RPMI7951 (cell line): ENCODE results near the gene OPN1MW3. TPM values are rescaled to one million over a fixed set of nuclear protein-coding genes. Genes with fewer than 3 reads are reported as not detected.
"Not testable (repeated sequence)": the region's sequence is repeated elsewhere in the genome, so short reads cannot be mapped to it uniquely, and the experiment has no call there.

ENCODE experiments used
- DNase-seq: peaks from one replicate; pipeline ENCODE4 v3.0.0-alpha.2; 2012; ENCODE audit warnings: low read depth
- total RNA-seq: library from RNA; depleted of rRNA; stranded (reverse); fragments of >200 nt; shearing (Covaris generic); gene quantifications from 2 replicates; pipeline ENCODE4 v1.2.3, GENCODE V29; 2014; rRNA removed

Gene OPN1MW3
- not detected in 2 replicates for total RNA-seq

GRCh38 chrX:154257282-154257681 is at the start of gene OPN1MW3:
Gene OPN1MW3 (plus strand): TSS chrX:154257582. CDS start chrX:154257620, 38 bp downstream.
- not testable (repeated sequence) for DNase-seq

DNA sequence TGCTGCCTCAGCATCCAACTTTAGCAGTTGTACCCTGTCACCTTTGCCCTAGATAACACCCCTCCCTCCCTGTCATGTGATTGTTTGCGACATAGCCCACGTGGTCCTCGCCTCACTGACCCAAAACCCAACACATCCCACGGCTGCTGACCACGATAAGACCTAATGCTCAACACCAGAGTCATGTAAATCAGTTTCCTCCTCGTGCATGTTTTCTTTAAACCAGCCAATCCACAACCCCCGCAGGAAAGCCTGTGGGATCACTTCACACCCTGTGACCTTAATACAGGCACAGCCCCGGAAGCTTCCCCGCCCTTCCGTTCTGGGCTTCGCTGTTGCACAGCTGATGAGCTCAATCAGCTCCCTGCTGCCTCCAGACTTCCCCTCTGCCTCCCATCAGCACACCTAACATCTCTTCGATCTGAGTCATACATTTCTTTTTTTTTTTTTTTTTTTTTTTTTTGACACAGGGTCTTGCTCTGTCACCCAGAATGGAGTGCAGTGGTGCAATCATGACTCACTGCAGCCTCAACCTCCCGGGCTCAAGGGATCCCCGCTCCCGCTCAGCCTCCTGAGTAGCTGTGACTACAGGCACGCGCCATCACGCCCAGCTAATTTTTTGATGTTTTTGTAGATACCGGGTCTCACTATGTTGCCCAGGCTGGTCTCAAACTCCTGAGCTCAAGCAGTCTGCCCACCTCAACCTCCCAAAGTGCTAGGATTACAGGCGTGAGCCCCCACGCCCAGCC is 47.5 kb upstream of the OPN1MW3 start:
- DNase-seq: not testable (repeated sequence)

- not testable (repeated sequence) for DNase-seq
Measured at GRCh38 chrX:154211057-154211456, 46.3 kb upstream of the OPN1MW3 start.

GRCh38 chrX:154211499-154211898 is 45.9 kb upstream of the OPN1MW3 start:
- DNase-seq: not testable (repeated sequence)

GRCh38 chrX:154219456-154219855 is 37.9 kb upstream of the OPN1MW3 start, which contains the start of gene OPN1MW2:
Gene OPN1MW2 (plus strand): TSS chrX:154219756. CDS start chrX:154219816, 60 bp downstream.
- not testable (repeated sequence) for DNase-seq

- DNase-seq: not testable (repeated sequence)
Measured at GRCh38 chrX:154225292-154225691, 32.1 kb upstream of the OPN1MW3 start.

DNA sequence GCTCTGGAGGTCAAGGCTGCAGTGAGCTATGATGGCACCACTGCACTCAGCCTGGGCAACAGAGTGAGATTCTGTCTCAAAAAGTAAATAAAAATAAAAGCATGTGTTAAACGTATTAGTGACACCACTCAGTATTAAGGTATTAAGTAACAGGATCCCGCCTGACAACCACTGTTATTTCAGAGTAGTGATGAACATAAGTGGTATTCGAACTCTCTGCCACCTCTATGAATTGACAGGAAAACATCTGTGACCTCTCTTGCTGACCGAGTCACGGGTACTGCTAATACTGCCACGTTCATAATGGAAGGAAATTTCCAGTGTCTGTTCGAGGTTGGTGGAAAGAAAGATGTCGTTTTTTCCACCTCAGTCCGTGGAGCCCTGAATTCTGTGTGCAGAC is 30.7 kb upstream of the OPN1MW3 start:
- not testable (repeated sequence) for DNase-seq

DNA sequence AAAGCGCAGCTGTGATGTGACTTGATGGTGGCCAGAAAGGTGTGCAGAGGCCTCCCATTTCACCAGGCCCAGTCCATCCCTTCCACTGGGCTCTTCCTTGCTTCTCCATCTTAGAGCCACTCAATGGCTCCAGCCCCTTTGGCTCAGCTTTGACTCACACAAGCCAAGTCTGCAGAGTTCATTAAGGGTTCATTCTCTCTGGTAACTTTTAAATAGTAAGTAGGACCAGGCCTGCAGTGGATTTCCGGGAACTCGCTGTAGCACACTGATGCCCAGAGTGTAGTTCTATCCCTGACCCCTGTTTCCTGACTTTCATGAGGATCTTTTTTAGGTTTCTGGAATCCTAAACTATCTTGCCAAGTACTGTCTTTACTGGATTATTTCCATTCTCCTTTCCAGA is 25.9 kb upstream of the OPN1MW3 start:
- not testable (repeated sequence) for DNase-seq

DNA sequence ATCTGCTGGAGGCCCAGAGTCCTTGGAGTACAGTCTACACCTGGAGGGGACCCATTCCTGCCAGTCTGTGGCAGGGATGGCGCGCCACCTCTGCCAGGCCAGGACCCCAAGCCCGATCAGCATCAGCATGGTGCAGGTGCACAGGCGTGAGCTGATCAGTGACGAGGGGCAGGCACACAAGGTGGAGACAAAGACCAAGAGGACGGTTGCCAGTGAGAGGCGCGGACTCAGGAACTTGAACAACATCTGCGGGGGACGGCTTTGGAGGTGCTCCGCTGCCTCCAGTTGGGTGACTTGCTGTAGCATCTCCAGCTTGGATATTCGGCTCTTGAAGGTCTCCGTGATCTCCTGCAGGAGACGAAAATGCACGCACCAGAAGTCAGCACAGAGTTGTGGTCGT is 23.8 kb upstream of the OPN1MW3 start:
- DNase-seq: not testable (repeated sequence)

- DNase-seq: not testable (repeated sequence)
Measured at GRCh38 chrX:154238939-154239559, 18.3 kb upstream of the OPN1MW3 start.

GRCh38 chrX:154239982-154240503 is 17.3 kb upstream of the OPN1MW3 start:
- not testable (repeated sequence) for DNase-seq

DNA sequence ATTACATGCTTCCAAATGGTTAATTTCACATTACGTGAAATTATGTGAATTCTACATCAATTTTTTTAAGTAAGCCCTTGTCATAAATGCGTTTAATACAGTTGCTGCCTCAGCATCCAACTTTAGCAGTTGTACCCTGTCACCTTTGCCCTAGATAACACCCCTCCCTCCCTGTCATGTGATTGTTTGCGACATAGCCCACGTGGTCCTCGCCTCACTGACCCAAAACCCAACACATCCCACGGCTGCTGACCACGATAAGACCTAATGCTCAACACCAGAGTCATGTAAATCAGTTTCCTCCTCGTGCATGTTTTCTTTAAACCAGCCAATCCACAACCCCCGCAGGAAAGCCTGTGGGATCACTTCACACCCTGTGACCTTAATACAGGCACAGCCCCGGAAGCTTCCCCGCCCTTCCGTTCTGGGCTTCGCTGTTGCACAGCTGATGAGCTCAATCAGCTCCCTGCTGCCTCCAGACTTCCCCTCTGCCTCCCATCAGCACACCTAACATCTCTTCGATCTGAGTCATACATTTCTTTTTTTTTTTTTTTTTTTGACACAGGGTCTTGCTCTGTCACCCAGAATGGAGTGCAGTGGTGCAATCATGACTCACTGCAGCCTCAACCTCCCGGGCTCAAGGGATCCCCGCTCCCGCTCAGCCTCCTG is 9.9 kb upstream of the OPN1MW3 start:
- DNase-seq: not testable (repeated sequence)

- not testable (repeated sequence) for DNase-seq
Measured at GRCh38 chrX:154248076-154248475, 9.3 kb upstream of the OPN1MW3 start.

DNA sequence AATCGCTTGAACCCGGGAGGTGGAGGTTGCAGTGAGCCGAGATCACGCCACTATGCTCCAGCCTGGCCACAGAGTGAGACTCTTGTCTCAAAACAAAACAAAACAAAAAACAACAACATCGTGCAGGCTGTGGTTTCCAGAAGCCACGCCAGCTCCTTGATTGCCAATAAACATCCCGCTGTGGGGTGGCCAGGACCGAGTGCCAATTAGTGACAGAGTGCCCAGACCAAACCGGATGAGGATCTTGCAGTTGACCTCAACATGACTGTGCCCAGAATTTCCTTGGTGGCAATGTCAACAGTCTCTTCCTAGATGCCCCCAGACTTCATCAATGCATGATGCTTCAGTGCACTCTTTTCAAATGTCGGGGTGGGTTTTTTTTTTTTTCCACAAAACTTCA is 1.3 kb downstream of the OPN1MW3 start:
- DNase-seq: not testable (repeated sequence)

GRCh38 chrX:154263072-154263471 is 5.7 kb downstream of the OPN1MW3 start:
- not testable (repeated sequence) for DNase-seq

DNA sequence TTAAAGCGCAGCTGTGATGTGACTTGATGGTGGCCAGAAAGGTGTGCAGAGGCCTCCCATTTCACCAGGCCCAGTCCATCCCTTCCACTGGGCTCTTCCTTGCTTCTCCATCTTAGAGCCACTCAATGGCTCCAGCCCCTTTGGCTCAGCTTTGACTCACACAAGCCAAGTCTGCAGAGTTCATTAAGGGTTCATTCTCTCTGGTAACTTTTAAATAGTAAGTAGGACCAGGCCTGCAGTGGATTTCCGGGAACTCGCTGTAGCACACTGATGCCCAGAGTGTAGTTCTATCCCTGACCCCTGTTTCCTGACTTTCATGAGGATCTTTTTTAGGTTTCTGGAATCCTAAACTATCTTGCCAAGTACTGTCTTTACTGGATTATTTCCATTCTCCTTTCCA is 11.9 kb downstream of the OPN1MW3 start:
- not testable (repeated sequence) for DNase-seq

GRCh38 chrX:154284489-154285338 is 27.3 kb downstream of the OPN1MW3 start:
- DNase-seq: not testable (repeated sequence)

DNA sequence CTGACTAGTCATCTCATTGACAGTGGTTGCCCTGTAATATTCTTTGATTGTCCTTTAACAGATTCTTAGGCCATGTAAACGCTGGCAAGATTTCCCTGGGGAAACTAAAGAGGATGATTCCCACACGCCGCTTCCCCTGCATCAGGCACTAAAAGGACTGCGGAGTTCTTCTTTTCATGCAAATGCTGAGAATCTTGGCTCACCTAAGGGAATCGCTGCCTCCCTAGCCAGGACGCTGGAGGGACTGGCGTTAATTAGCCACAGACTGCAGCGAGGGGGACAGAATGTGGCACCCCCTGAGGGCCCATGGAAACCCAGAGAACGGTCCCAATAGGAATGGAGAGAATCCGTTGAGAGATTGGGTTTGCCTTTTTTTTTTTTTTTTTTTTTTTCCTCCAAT is 29.0 kb downstream of the OPN1MW3 start:
- DNase-seq: not testable (repeated sequence)

GRCh38 chrX:154294791-154295574 is 37.6 kb downstream of the OPN1MW3 start, which contains the start of gene TEX28:
Gene TEX28 (minus strand): TSS chrX:154295124. CDS start chrX:154292117, 3,007 bp downstream.
- no peak for DNase-seq

- DNase-seq: no peak
Measured at GRCh38 chrX:154295664-154296310, 38.4 kb downstream of the OPN1MW3 start, which contains the start of gene TKTL1. Gene TKTL1 (plus strand): TSS chrX:154295795. CDS start chrX:154295860, 65 bp downstream.
